ENCODE results near the gene MYL7. TPM values are rescaled to one million over a fixed set of nuclear protein-coding genes. Genes with fewer than 3 reads are reported as not detected.

The MYL7 gene
- total and polyA plus RNA-seq, 2 donors (not counting 3 experiments of a cell fraction or from before 2014, with no cell fraction given) = not detected

DNA sequence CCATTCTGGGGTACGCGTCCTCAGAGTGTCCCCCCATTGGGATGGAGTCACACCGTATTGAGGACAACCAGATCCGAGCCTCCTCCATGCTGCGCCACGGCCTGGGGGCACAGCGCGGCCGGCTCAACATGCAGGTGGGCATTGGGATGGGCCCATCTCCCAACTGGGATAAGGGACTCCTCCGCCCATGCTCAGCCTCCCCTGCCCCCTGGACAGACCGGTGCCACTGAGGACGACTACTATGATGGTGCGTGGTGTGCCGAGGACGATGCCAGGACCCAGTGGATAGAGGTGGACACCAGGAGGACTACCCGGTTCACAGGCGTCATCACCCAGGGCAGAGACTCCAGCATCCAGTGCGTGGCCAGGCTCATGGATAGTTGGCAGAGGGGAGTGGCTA, 31.1 kb downstream of the MYL7 start:
- Histone ChIP-seq H3K4me1 (ENCODE audit: control insufficient read depth, extremely low read depth, insufficient read depth, low read length) (peaks cover 3% of the 10 kb centered on the region), H3K9me1 (replicated peaks; ENCODE audit: control insufficient read depth, extremely low read depth, insufficient read depth, low read length) (no peaks in the 10 kb centered on the region), H3K4me2 (ENCODE audit: insufficient read depth, low read length) (no peak overlapping the region), H3K36me3 (ENCODE audit: control insufficient read depth in 2 of 2, extremely low read depth in 1 of 2, insufficient read depth in 2 of 2, low read length in 2 of 2) (peaks cover 3 to 11% of the 10 kb centered on the region in 2 experiments), H2AFZ (ENCODE audit: low read depth, low read length) (no peak overlapping the region), H3K27ac (ENCODE audit: insufficient read depth, low read depth, low read length) (no peak overlapping the region), H3K9ac (replicated peaks; ENCODE audit: extremely low read depth, insufficient read depth, low read length) (no peak overlapping the region), H3K9me3 (replicated peaks; ENCODE audit: control insufficient read depth, insufficient read depth, low read length) (no peaks in the 10 kb centered on the region), H3K79me2 (ENCODE audit: control insufficient read depth, insufficient read depth, low read length) (peaks cover 3% of the 10 kb centered on the region), H3K4me3 (replicated peaks in 1 of 3; ENCODE audit: insufficient read depth in 1 of 3, low read depth in 1 of 3, low read length in 3 of 3) (no peak overlapping the region), H4K20me1 (replicated peaks; ENCODE audit: control insufficient read depth, extremely low read depth, insufficient read depth, low read length) (no peaks in the 10 kb centered on the region), H3K27me3 (ENCODE audit: control insufficient read depth in 2 of 2, insufficient read depth in 2 of 2, low read length in 2 of 2) (no peaks in the 10 kb centered on the region)
- no TSS peak for BruUV-seq (replicated peaks)
- POLR2A ChIA-PET = no interaction called here
- CTCF ChIA-PET = interaction anchor here (1.4 kb wide), 1 partner anchor 13 kb away, joined by 4 read pairs; no protein-coding TSS in a partner anchor
- no peak for TF ChIP-seq POLR2A (IDR thresholded peaks at IDR 0.05; ENCODE audit: low read depth, low read length)
- TF ChIP-seq, protein P1, sequence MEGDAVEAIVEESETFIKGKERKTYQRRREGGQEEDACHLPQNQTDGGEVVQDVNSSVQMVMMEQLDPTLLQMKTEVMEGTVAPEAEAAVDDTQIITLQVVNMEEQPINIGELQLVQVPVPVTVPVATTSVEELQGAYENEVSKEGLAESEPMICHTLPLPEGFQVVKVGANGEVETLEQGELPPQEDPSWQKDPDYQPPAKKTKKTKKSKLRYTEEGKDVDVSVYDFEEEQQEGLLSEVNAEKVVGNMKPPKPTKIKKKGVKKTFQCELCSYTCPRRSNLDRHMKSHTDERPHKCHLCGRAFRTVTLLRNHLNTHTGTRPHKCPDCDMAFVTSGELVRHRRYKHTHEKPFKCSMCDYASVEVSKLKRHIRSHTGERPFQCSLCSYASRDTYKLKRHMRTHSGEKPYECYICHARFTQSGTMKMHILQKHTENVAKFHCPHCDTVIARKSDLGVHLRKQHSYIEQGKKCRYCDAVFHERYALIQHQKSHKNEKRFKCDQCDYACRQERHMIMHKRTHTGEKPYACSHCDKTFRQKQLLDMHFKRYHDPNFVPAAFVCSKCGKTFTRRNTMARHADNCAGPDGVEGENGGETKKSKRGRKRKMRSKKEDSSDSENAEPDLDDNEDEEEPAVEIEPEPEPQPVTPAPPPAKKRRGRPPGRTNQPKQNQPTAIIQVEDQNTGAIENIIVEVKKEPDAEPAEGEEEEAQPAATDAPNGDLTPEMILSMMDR (IDR thresholded peaks at IDR 0.05; ENCODE audit: extremely low read depth in 1 of 2, insufficient read depth in 1 of 2, low read depth in 1 of 2, low read length in 2 of 2) = no peak
- TF ChIP-seq FOS (IDR thresholded peaks at IDR 0.05; ENCODE audit: borderline replicate concordance, insufficient read depth, low read length) = no peak
- TF ChIP-seq, protein P2, sequence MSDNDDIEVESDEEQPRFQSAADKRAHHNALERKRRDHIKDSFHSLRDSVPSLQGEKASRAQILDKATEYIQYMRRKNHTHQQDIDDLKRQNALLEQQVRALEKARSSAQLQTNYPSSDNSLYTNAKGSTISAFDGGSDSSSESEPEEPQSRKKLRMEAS (IDR thresholded peaks at IDR 0.05; ENCODE audit: insufficient read depth, insufficient read length) = no peak
- no peak for TF ChIP-seq GATA2 (IDR thresholded peaks at IDR 0.05; ENCODE audit: insufficient read depth, insufficient read length, low read depth, low read length)
- TF ChIP-seq JUN (IDR thresholded peaks at IDR 0.05; ENCODE audit: borderline replicate concordance, insufficient read depth, insufficient read length, low read depth) = no peak
- TF ChIP-seq MYC (IDR thresholded peaks at IDR 0.05; ENCODE audit: low read depth, low read length) = no peak
- TF ChIP-seq POLR2AphosphoS5 (IDR thresholded peaks at IDR 0.05; ENCODE audit: insufficient read depth, low read depth, low read length) = no peak
- TF ChIP-seq EZH2 (IDR thresholded peaks at IDR 0.05; ENCODE audit: borderline replicate concordance, low read depth, low read length, severe bottlenecking) = no peak
- no peak for DNase-seq (ENCODE audit: low read depth, low spot score)
- intact Hi-C loops (cut with micrococcal nuclease) = no loop called here
- dilution Hi-C loops (cut with MboI; ENCODE audit: extremely low pct_ligation_motif_present, low sequenced_read_pairs) = no loop called here
- FAIRE-seq = no peak

Measured in endothelial cell of umbilical vein (primary cell).